H1 (cell line): Measurements from ENCODE around the gene ARHGEF38. TPM values are rescaled to one million over a fixed set of nuclear protein-coding genes. Genes with fewer than 3 reads are reported as not detected.

Experiments used
- CTCF ChIA-PET: fragments of 300-600 bp; sonication (Branson Sonifier 250); formaldehyde crosslinking; loops from one replicate; lab custom pipeline; 2021; ENCODE audit not compliant: partially characterized antibody; lab: Charles Lee
- POLR2A ChIA-PET: fragments of 300-600 bp; sonication (Branson Sonifier 250); formaldehyde crosslinking; loops from one replicate; lab custom pipeline; 2021; ENCODE audit warnings: inconsistent platforms; ENCODE audit not compliant: partially characterized antibody; lab: Charles Lee
- DNase-seq, 2 experiments: peaks; one replicate each; pipeline versions ENCODE4 v3.0.0 to v3.0.0-alpha.2; 2010 to 2022; ENCODE audit warnings: low spot score in 2 of 2, low read depth in 1 of 2, mixed read lengths in 1 of 2
- FAIRE-seq: peaks from 2 replicates; lab custom pipeline; 2011; peaks lifted over from hg19 to GRCh38; lab: Jason Lieb, UNC
- H2AFZ ChIP-seq: 2 replicates; pipeline ENCODE4 v1.8.1; 2012; ENCODE audit warnings: low read length, inconsistent platforms
- H2AK5ac ChIP-seq: 2 replicates; pipeline ENCODE4 v1.6.1; 2013; ENCODE audit warnings: low read depth, low read length
- H2BK120ac ChIP-seq: replicated peaks from 2 replicates; pipeline ENCODE3; 2013; ENCODE audit warnings: low read depth, low read length, inconsistent platforms
- H2BK12ac ChIP-seq: 2 replicates; pipeline ENCODE4 v1.6.1; 2013; ENCODE audit warnings: low read depth, low read length
- H2BK15ac ChIP-seq: 2 replicates; pipeline ENCODE4 v1.6.1; 2013; ENCODE audit warnings: low read length
- H2BK20ac ChIP-seq: 2 replicates; pipeline ENCODE4 v1.6.1; 2013; ENCODE audit warnings: low read length
- H2BK5ac ChIP-seq: 2 replicates; pipeline ENCODE4 v1.6.1; 2013; ENCODE audit warnings: low read depth, low read length
- H3K14ac ChIP-seq: 2 replicates; pipeline ENCODE4 v1.6.1; 2013; ENCODE audit warnings: inconsistent platforms; ENCODE audit not compliant: insufficient read length
- H3K18ac ChIP-seq: 2 replicates; pipeline ENCODE4 v1.6.1; 2013; ENCODE audit warnings: low read length; ENCODE audit errors: extremely low read depth
- H3K23ac ChIP-seq: 2 replicates; pipeline ENCODE4 v1.6.1; 2013; ENCODE audit warnings: inconsistent platforms; ENCODE audit not compliant: insufficient read length
- H3K23me2 ChIP-seq: 2 replicates; pipeline ENCODE4 v1.6.1; 2013; ENCODE audit warnings: low read depth, low read length
- H3K27ac ChIP-seq: 2 replicates; pipeline ENCODE4 v1.6.1; 2011; ENCODE audit warnings: low read depth, low read length, inconsistent platforms
- H3K27me3 ChIP-seq, 4 experiments: replicated peaks in 1 of 4; 1 replicate in 1 of 4; 2 replicates in 3 of 4; pipeline versions ENCODE4 v1.6.1 to v1.8.1; 2011 to 2013; ENCODE audit warnings: low read length in 3 of 4, mild to moderate bottlenecking in 3 of 4, inconsistent platforms in 2 of 4, mixed read lengths in 2 of 4, moderate library complexity in 1 of 4; ENCODE audit not compliant: control insufficient read depth in 3 of 4, insufficient read depth in 3 of 4; ENCODE audit errors: extremely low read depth in 1 of 4
- H3K36me3 ChIP-seq, 4 experiments: 2 replicates each; pipeline versions ENCODE4 v1.6.1 to v1.8.1; 2011 to 2013; ENCODE audit warnings: mild to moderate bottlenecking in 4 of 4, low read length in 3 of 4, moderate library complexity in 2 of 4, control low read depth in 1 of 4, inconsistent platforms in 1 of 4; ENCODE audit not compliant: insufficient read depth in 4 of 4, control insufficient read depth in 2 of 4
- H3K4ac ChIP-seq: replicated peaks from 2 replicates; pipeline ENCODE3; 2013; ENCODE audit warnings: low read length, low read depth, mixed read lengths, inconsistent platforms; ENCODE audit not compliant: insufficient read length
- H3K4me1 ChIP-seq, 4 experiments: replicated peaks in 1 of 4; 1 replicate in 1 of 4; 2 replicates in 3 of 4; pipeline versions ENCODE4 v1.6.1 to v1.8.1; 2011 to 2013; ENCODE audit warnings: low read length in 3 of 4, inconsistent platforms in 2 of 4, mixed read lengths in 1 of 4; ENCODE audit not compliant: insufficient read depth in 4 of 4, control insufficient read depth in 3 of 4
- H3K4me2 ChIP-seq, 2 experiments: 2 replicates each; pipeline versions ENCODE4 v1.6.1 to v1.8.1; 2011 to 2013; ENCODE audit warnings: low read depth in 2 of 2, low read length in 2 of 2, control low read depth in 1 of 2, inconsistent platforms in 1 of 2, mild to moderate bottlenecking in 1 of 2; ENCODE audit not compliant: insufficient read depth in 1 of 2
- H3K4me3 ChIP-seq, 4 experiments: fragments of 200-600, 300-600 bp in 1 of 4; sonication (generic), shearing (Covaris generic), sonication (Bioruptor Twin) in 1 of 4; 2 replicates each; pipeline versions ENCODE4 v1.5.1 to v1.8.1; 2011 to 2016; ENCODE audit warnings: low read length in 4 of 4, low read depth in 3 of 4, control low read depth in 2 of 4, inconsistent platforms in 2 of 4, mild to moderate bottlenecking in 2 of 4, mixed read lengths in 1 of 4, moderate library complexity in 1 of 4; ENCODE audit not compliant: insufficient read depth in 2 of 4; ENCODE audit errors: extremely low read depth in 1 of 4
- H3K56ac ChIP-seq: replicated peaks from 2 replicates; pipeline ENCODE3; 2013; ENCODE audit warnings: low read depth, mild to moderate bottlenecking, mixed read lengths, low read length, inconsistent platforms; ENCODE audit not compliant: insufficient read length
- H3K79me1 ChIP-seq: 2 replicates; pipeline ENCODE4 v1.6.1; 2013; ENCODE audit warnings: low read depth, low read length, control low read depth
- H3K79me2 ChIP-seq, 2 experiments: 2 replicates each; pipeline versions ENCODE4 v1.6.1 to v1.8.1; 2012 to 2013; ENCODE audit warnings: low read length in 2 of 2, mild to moderate bottlenecking in 2 of 2, inconsistent platforms in 1 of 2; ENCODE audit not compliant: insufficient read depth in 2 of 2, control insufficient read depth in 1 of 2
- H3K9ac ChIP-seq, 4 experiments: replicated peaks in 1 of 4; 1 replicate in 1 of 4; 2 replicates in 3 of 4; pipeline versions ENCODE4 v1.6.1 to v1.8.1; 2011 to 2013; ENCODE audit warnings: low read depth in 3 of 4, low read length in 3 of 4, control low read depth in 2 of 4, mild to moderate bottlenecking in 2 of 4, moderate library complexity in 2 of 4, inconsistent platforms in 1 of 4; ENCODE audit errors: extremely low read depth in 1 of 4
- H3K9me3 ChIP-seq, 2 experiments: 2 replicates each; pipeline versions ENCODE4 v1.6.1 to v1.8.1; 2012 to 2013; ENCODE audit warnings: mild to moderate bottlenecking in 2 of 2, moderate library complexity in 2 of 2, control low read depth in 1 of 2, inconsistent platforms in 1 of 2, low read depth in 1 of 2, low read length in 1 of 2, mixed read lengths in 1 of 2; ENCODE audit not compliant: insufficient read depth in 2 of 2
- H4K20me1 ChIP-seq, 2 experiments: replicated peaks in 1 of 2; 2 replicates each; pipeline versions ENCODE3 to v1.8.1; 2011 to 2013; ENCODE audit warnings: inconsistent platforms in 2 of 2, low read length in 2 of 2, mild to moderate bottlenecking in 1 of 2; ENCODE audit not compliant: insufficient read depth in 2 of 2, control insufficient read depth in 1 of 2
- H4K5ac ChIP-seq: 2 replicates; pipeline ENCODE4 v1.6.1; 2013; ENCODE audit warnings: low read length, low read depth, mixed read lengths, inconsistent platforms; ENCODE audit not compliant: insufficient read length
- H4K8ac ChIP-seq: 2 replicates; pipeline ENCODE4 v1.8.0; 2013; ENCODE audit warnings: mild to moderate bottlenecking, moderate library complexity, low read length, inconsistent platforms; ENCODE audit not compliant: insufficient read depth; ENCODE audit errors: extremely low read depth
- H4K91ac ChIP-seq: replicated peaks from 2 replicates; pipeline ENCODE3; 2013; ENCODE audit warnings: low read length, mixed read lengths, inconsistent platforms; ENCODE audit not compliant: insufficient read length
- CBX8 ChIP-seq: fragments of 300-800, 300-1000 bp; sonication (generic); IDR thresholded peaks from 2 replicates; pipeline ENCODE4 v1.7.1; 2016; ENCODE audit warnings: low read depth, low read length, borderline replicate concordance
- CREB1 ChIP-seq: IDR thresholded peaks from 2 replicates; pipeline ENCODE4 v1.6.1; 2012; ENCODE audit warnings: inconsistent platforms
- CTBP2 ChIP-seq: IDR thresholded peaks from 2 replicates; pipeline ENCODE4 v1.7.0; 2011; ENCODE audit warnings: borderline replicate concordance, mild to moderate bottlenecking, moderate library complexity, mixed read lengths, low read length; ENCODE audit not compliant: insufficient read depth, insufficient read length
- CTCF ChIP-seq, 3 experiments: IDR thresholded peaks; 1 replicate in 2 of 3; 2 replicates in 1 of 3; pipeline versions ENCODE4 v1.5.1 to v1.6.1; 2011; ENCODE audit warnings: low read length in 3 of 3, mild to moderate bottlenecking in 3 of 3, inconsistent platforms in 2 of 3, low read depth in 1 of 3, moderate library complexity in 1 of 3; ENCODE audit not compliant: insufficient read depth in 1 of 3; ENCODE audit errors: control extremely low read depth in 1 of 3
- RBBP5 ChIP-seq: IDR thresholded peaks from 2 replicates; pipeline ENCODE4 v1.7.1; 2012; ENCODE audit warnings: low read depth, mild to moderate bottlenecking, inconsistent platforms, low read length, moderate library complexity, borderline replicate concordance
- RNF2 ChIP-seq: fragments of 200-900, 300-1000 bp; sonication (generic); IDR thresholded peaks from 2 replicates; pipeline ENCODE4 v1.7.1; 2016; ENCODE audit warnings: borderline replicate concordance, low read depth, mild to moderate bottlenecking, antibody characterized with exemption, low read length; ENCODE audit not compliant: poor library complexity, severe bottlenecking; ENCODE audit errors: missing control alignments
- SIN3A ChIP-seq, 2 experiments: IDR thresholded peaks in 1 of 2; conservative IDR thresholded peaks in 1 of 2; 2 replicates each; pipeline ENCODE4 v1.6.1; 2011 to 2012; ENCODE audit warnings: low read length in 2 of 2, improper control_type of control experiment in 1 of 2, low read depth in 1 of 2, mild to moderate bottlenecking in 1 of 2
- SIRT6 ChIP-seq: IDR thresholded peaks from one replicate; pipeline ENCODE4 v1.7.1; 2012; ENCODE audit warnings: low read length, inconsistent platforms
- SP1 ChIP-seq: IDR thresholded peaks from 2 replicates; pipeline ENCODE4 v1.6.1; 2011; ENCODE audit warnings: low read depth, low read length
- SRF ChIP-seq: IDR thresholded peaks from 2 replicates; pipeline ENCODE4 v1.6.1; 2011; ENCODE audit warnings: mild to moderate bottlenecking, low read depth, low read length, moderate library complexity
- SUZ12 ChIP-seq: fragments of 200-600 bp; sonication (generic); IDR thresholded peaks from 2 replicates; pipeline ENCODE4 v1.6.1; 2012; ENCODE audit warnings: mild to moderate bottlenecking, inconsistent platforms, low read length, moderate library complexity, mixed read lengths
- WGBS, 2 experiments: shearing (Covaris generic) in 1 of 2; methylation state at CpG; one replicate each; pipeline versions ENCODE4 v1.1.6 to v1.1.7; 2013 to 2015; ENCODE audit warnings: low lambda C conversion rate in 2 of 2, mixed read lengths in 2 of 2, inconsistent platforms in 1 of 2, low coverage in 1 of 2, missing lambda C conversion rate in 1 of 2; ENCODE audit not compliant: insufficient replicate concordance in 2 of 2, insufficient coverage in 1 of 2, insufficient read length in 1 of 2; ENCODE audit errors: extremely low coverage in 1 of 2, missing lambda C conversion rate in 1 of 2; 5-methylcytosine and 5-hydroxymethylcytosine counted together
- polyA plus RNA-seq, 7 experiments: library from polyadenylated mRNA; depleted of rRNA in 3 of 7; stranded (reverse) in 5 of 7; unstranded in 2 of 7; fragments of >200 nt in 5 of 7; fragments of 200-250 nt in 2 of 7; gene quantifications; 1 replicate in 5 of 7; 2 replicates in 1 of 7; 4 replicates in 1 of 7; pipeline versions ENCODE4 v1.2.1 to v1.2.3, GENCODE V29; 2011 to 2013; ENCODE audit warnings: missing spikeins in 2 of 7, mixed read lengths in 2 of 7
- total RNA-seq: library from RNA; stranded (reverse); fragmentation: NEBNext Ultra II Directional; extraction: Animal tissue kit (Norgen Biotek cat#: 25700); gene quantifications from 2 replicates; pipeline ENCODE4 v1.2.1, GENCODE V29; 2021

The ARHGEF38 gene
- total and polyA plus RNA-seq, 2 of the 8 experiments (the other 6 are each of a cell fraction or from before 2014, with no cell fraction given) = not detected

- Histone ChIP-seq H2BK5ac (no peak overlapping the region), H4K91ac (no peak overlapping the region), H3K27ac (no peak overlapping the region), H3K23ac (no peak overlapping the region), H3K14ac (no peak overlapping the region), H4K5ac (no peak overlapping the region), H2AK5ac (no peak overlapping the region), H2AFZ (no peak overlapping the region), H3K9ac (no peak overlapping the region), H3K36me3 (no peaks in the 10 kb centered on the region), H2BK12ac (no peak overlapping the region), H4K20me1 (no peaks in the 10 kb centered on the region), H3K23me2 (no peaks in the 10 kb centered on the region), H3K4me2 (no peak overlapping the region), H3K4me1 (no peaks in the 10 kb centered on the region), H2BK120ac (no peak overlapping the region), H3K56ac (no peak overlapping the region), H3K27me3 (no peaks in the 10 kb centered on the region), H3K79me2 (no peaks in the 10 kb centered on the region), H2BK20ac (no peak overlapping the region), H3K79me1 (no peaks in the 10 kb centered on the region), H3K18ac (no peak overlapping the region), H3K4ac (no peak overlapping the region), H2BK15ac (no peak overlapping the region), H3K9me3 (no peaks in the 10 kb centered on the region), H4K8ac (no peak overlapping the region), H3K4me3 (no peak overlapping the region)
- CTCF ChIA-PET = interaction anchor here (0.6 kb wide), 1 partner anchor 62 kb away, joined by 4 read pairs; no protein-coding TSS in a partner anchor
- FAIRE-seq (no peak), DNase-seq (no peak)
- TF ChIP-seq RNF2 (no peak), SRF (no peak), SIRT6 (no peak), CBX8 (no peak), CTCF (IDR thresholded peaks at IDR 0.05; ENCODE audit: control extremely low read depth in 1 of 3, insufficient read depth in 1 of 3, low read depth in 1 of 3, low read length in 3 of 3) (no peak), SIN3A (conservative IDR thresholded peaks at IDR 0.05 in 1 of 2, IDR thresholded peaks at IDR 0.05 in 1 of 2; ENCODE audit: low read depth in 1 of 2, low read length in 2 of 2) (no peak), RBBP5 (no peak), CREB1 (no peak), SUZ12 (no peak), SP1 (no peak), CTBP2 (no peak)
- POLR2A ChIA-PET = no interaction called here
- 87% methylated on average over 1 of the region's 1 CpG; no CpG with 5 or more reads in 1 of the 2 experiments for WGBS, 2 experiments
These were observed 42.7 kb upstream of the ARHGEF38 start for GRCh38 chr4:105509714-105510113.
